Activated CD8-positive, alpha-beta memory T cell treated with anti-CD3 and anti-CD28 coated beads, Interleukin-2, amount 50 U/mL, for 48 hours (primary cell): ENCODE data around the gene LRRFIP1.
A peak's percentile ranks its signal among the peaks of the same experiment; 100 is the strongest.

Experiments
- DNase-seq: peaks from one replicate; pipeline ENCODE4 v3.0.0-alpha.2; 2020

LRRFIP1 gene

DNA sequence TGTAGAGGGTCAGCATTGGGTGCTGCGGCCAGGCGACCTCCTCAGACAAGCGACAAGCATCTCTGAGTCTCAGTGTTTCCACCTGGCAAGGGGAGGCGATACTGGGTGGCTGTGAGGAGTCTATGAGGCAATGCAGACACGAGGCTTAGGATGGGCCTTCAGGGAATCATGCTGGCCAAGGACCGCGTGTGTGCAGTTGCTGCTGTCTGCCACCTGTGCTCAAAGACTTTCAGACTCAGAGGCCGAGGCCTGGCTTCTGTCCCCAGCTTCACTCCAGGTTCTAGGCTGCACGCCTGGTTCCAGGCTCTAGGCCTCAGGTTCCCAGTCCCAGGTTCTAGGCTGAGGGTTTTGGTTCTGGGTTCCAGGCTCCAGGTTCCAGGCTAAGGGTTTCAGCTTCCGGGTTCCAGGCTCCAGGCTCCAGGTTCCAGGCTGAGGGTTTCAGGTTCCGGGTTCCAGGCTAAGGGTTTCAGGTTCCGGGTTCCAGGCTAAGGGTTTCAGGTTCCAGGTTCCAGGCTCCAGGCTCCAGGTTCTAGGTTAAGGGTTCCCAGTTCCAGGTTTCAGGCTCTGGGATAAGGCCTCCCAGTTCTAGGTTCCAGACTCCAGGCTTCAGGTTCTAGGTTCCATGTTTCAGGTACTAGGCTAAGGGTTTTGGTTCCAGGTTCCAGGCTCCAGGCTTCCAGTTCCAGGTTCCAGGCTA is 14.8 kb downstream of the LRRFIP1 start:
- no peak for DNase-seq

DNA sequence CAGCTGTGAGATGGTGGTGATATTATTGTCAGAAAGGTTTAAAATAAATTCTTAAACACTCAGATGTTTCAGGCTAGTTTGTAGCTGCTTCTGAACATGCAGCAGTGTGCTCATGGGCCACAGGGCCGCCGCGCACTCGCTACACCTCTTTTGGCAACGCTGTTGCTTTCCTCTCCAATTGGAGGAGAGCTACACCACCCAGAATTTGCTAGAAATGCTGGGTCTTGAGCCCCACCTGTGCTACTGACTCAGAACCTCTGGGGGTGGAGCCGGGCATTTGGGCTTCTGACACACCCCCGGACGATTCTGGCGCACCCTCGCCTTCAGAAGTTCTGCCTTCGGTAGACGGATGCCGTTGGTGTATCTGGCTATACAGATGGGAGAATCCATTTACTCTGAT is 15.7 kb downstream of the LRRFIP1 start:
- DNase-seq = no peak

DNA sequence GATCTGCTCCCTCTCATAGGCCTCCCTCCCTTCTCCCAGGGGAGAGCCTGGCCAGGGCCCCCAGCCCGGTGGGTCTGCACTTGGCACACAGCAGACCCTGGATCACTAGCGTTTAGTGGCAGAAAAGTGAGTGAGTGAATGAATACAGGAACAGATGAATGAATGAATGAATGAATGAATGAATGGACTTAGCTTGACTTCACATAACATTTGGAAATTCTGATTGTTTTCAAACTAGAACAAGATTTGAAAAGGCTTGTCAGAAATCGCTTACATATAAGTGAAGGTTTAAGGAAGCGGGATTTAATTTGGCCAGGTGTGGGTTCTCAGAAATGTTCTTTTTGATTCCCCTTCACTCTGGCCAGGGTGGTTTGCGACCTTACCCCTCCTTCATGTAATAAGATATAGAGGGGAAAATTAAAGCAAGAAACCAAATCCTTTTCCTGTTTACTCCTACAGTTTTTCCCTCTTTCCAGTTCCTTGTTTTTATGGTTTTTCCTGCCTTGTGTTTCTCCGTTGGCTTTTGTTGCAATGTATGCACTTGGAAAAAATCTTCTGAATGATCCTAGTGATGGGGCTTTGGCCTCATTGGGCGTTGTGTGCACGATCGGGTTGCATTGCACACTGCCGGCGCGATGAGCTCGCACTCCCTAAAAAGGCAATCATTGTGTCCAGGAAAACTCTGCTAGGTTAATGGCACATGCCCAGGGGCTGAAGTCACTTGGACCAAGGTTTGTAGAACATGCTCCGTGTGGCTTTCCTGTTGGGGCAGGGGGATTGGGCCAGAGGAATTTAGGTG is 16.4 kb downstream of the LRRFIP1 start:
- DNase-seq = no peak

DNA sequence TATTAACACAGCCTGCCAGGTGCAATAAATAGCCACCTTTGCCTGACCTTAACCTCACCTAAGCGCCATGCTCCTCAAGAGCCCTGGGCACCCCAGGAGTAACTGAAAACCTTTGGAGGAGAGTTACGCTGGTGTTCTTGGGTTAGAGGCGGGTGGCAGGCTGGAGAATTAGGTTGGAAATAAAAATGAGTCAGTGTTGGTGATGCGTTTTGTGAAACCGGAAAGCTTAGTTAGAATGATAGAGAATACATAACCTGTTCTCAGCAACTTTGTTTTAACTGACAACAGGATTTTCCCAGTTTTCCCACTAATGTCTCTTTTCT is 17.0 kb downstream of the LRRFIP1 start:
- no peak for DNase-seq

DNA sequence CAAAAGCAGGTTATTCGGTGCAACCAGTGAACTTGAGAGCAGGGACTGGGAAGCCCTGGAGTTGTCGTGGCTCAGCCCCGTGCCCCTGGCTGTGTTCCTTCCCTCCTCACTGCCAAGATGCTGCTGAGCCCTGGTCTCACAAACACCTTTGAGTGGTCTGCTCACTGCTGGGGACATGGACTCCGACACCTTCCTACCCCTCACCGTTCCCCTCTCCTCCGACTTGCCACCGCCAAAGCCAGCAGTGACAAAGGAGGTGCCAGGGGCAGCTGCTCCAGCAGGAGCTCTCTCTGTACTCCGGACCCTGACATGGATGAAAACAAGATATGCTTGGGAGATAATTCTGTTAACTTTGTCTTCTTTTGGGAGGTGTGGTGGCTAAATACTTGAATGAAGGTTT is 17.9 kb downstream of the LRRFIP1 start:
- DNase-seq = no peak

DNA sequence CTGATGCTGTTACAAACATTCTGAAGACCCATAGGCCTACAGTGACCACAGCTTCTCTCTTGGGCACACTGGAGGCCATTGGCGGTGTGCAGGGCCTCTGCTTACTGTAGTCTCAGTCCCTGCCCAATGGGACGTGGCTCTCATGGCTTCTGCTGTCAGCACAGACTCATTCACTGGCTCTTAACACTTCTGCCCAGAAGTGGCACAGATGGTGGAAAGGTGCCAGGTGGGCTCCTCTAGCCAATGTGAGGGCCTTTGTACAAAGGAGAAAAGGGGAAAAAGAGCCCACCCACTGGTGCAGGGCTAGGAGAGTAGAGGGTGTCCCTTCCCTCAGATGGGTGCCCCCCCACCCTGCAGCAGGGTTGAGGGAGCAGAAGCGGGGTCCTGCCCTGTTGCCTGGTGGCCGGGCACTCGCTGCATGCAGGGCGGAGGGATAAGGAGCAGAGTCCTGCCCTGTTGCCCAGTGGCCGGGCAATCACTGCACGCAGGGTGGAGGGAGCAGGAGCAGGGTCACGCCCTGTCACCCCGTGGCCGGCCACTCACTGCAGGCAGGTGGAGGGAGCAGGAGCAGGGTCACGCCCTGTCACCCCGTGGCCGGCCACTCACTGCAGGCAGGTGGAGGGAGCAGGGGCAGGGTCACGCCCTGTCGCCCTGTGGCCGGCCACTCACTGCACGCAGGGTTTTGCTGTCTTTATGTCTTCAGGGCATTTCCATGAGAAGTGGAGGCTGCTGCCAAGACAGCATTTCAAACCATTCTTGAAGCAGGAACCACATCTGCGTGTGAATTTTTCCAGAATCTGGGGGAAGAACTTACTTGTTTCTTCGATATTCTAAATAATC is 20.0 kb downstream of the LRRFIP1 start:
- DNase-seq = no peak

DNA sequence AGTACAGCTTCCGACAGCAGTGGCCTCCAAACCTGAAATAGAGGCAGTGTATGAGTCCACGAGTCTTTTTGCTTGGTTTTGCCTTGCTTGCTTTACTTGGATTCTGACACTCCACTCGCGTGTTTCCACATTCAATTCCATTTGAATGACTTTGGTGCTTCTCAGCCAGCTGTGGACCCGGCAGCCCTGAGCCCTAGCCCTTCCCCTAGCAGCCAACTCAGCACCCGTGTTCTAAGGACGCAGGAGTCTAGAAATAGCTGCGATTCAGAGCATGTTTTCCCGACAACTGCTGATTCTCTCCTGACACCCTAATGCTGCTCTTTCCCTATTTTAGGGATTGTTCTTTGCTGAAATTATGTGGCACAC is 20.6 kb downstream of the LRRFIP1 start:
- no peak for DNase-seq

DNA sequence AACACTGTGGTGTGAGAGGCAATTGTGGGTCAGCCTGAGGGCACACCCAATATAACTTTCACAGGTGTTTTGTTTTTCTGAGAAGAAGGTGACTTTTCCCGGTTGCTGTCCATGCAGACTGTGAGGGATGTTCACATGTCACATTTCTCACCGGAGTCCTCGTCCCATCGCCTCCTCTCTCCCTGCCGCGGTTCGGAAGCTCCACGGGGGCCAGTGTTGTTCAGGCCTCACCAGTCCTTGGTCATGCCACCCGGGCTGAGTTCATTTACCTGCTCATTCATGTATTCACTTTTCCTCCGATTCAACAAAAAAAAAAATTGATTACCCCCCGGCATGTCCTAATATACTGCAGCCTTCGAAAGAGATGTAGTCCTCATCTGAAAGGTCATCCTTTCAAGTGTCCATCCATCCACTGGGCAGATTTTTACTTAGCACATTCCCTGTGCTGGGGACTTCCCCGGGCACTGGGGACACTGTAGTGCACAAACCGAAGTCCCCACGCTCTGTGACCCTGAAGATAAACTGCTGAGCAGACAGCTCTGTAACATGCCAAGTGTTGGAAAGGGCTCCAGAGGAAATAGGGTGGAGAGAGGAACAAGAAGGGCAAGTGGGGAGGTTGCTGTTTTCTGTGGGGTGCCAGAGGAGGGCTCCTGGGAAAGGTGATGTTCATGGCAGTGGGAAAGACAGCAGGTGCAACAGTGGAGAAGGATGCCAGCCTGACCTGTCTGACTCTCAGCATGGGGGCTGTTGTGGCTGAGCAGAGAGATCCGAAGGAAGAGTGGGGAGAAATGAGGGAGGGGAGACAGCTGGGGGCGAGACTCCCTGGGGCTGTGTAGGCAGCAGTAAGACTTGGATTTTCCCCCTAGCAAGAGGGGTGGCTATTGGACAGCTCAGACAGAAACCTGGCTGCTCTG is 22.4 kb downstream of the LRRFIP1 start:
- DNase-seq = no peak

DNA sequence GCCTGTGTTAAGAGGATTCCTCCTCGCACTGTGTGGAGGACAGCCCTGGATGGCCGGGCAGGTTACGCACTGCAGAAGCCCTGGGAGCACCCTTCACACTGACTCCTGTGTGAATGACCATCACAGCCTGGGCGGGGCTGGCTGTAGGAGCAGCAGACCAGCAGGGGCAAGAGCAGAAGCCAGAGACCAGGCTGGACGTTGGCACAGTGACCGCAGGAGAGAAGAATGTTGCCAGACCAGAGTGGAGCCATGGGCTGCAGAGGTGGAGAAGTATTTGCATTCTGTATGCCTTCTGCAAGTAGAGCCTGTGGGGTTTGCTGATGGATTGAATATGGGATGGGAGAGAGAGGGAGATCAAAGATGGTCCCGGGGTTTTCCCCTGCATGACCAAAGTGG is 23.1 kb downstream of the LRRFIP1 start:
- no peak for DNase-seq

DNA sequence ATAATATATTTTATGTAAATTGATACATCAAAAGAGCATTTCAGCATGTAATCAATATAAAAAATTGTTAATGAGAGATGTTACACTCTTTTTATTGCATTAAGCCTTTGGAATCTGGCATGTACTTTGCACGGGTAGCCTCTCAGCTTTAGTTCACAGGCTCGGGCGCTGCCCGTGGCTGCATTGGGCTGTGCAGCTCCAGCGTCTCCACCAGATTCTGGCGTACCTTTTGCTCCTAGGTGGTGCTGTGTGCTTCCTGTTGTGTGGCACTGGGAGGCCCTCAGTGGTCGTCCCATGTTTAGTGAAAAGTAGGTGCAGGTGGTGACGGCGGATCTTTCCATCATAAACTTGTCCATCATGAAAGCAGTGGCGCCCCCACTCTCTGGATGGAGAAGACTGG is 24.4 kb downstream of the LRRFIP1 start:
- DNase-seq = no peak

DNA sequence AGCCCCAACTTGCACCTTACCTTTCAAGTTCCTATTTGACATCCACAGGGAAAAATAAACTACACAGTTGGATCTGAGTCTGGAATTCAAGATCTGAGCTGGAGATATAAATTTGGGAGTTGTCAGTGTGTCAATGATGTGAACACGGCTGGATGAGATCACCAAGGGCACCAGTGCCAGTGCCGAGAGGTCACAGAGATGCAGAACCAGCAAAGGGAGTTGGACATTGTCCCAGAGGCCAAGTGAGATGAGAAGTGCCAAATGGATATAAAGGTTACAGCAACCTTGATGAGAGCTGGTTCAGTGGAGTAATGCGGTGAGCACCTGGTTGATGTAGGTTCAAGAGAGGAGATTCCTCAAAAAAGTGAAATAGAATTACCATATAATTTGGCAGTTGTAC is 24.8 kb downstream of the LRRFIP1 start:
- no peak for DNase-seq

DNA sequence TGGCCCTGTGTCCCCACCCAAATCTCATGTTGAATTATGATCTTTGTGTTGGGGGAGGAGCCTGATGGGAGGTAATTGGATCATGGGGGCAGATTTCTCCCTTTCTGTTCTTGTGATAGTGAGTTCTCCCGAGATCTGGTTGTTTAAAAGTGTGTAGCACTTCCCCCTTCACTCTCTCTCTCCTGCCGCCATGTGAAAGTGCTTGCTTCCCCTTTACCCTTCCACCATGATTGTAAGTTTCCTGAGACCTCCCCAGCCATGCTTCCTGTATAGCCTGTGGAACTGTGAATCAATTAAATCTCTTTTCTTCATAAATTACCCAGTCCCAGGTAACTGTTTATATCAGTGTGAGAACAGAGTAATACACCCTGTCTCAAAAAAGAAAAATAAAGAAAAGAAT is 25.5 kb downstream of the LRRFIP1 start:
- DNase-seq = no peak

DNA sequence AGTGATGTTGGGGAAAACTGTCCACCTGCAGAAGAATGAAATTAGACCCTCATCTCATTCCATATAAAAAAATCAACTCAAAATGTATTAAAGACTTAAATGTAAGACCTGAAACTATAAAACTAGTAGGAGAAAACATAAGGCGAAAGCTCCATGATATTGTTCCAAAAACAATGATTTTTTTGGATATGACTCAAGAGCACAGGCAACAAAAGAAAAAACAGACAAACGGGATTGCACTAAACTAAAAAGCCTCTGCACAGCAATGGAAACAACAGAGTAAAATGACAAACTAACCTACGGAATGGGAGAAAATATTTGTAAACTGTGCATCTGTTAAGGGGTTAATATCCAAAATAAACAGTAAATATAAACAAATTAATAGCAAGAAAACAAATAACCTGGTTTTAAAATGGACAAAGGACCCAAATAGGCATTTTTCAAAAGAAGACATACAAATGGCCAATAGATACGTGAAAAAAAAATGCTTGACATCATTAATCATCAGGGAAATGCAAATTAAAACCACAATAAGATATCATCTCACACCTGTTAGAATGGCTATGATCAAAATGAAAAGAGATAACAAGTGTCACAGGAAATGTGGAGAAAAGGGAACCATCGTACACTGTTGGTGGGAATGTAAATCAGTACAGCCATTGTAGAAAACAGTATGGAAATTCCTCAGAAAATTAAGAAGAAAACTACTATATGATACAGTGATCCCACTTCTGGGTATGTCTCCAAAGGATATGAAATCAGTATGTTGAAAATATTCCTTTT is 26.6 kb downstream of the LRRFIP1 start:
- DNase-seq = no peak

DNA sequence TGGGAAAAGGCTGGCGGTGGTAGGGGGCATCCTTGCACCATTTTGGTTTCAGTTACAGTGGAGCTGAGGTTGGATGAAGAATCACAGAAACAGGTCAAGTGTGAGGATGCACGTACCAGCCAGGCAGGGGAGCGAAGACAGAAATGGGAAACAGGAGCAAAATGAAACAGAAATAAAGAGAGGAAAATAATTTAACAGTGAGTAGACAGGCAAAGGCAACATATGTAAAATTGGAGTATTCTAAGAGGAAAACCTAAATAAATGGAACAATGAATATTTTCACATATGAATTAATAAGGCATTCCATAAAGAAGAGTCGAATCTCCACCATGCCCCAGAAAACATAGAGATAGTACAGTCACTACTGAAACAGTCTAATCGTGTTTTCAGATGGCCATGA is 29.7 kb downstream of the LRRFIP1 start:
- DNase-seq = no peak

DNA sequence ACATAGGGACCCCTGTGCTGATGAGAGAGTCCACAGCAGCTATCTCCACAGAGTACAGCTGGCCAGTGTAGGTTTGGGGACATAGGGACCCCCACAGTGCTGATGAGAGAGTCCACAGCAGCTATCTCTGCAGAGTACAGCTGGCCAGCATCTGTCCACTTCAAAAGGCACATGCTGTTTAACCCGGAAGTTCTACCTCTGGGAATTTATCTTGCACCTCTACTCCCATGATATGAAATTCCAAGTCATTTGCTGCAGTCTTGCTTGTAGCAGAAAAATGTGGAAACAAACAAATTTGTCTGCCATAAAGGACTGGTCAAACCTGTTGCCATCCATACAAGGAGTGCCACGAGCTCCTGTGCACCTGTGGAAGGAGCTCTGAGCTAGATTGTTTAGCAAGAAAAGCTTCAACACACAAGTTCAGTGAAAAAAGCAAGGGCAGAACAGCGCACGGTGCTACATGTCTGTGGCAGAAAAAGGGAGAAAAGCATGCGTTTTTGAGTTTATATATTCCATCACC is 33.1 kb downstream of the LRRFIP1 start:
- DNase-seq = no peak

DNA sequence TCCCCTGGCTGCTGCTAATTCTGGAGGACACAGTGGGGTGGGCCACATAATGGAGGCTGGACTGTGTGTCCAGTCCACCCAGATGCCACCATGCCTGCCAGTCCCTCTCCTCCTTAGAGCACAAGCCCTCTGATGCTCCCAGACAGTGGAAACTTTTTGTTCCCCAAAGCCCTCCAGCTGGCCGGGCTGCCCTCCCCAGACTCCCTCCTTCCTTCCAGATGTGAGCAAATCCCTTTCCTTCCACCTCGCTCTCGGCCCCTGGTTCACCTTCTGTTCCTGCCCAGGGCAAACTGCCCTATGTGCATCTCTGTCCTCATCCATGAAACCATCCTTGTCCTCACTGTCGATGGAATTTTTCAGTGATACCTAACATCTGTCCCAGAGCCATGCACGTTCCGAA is 33.9 kb downstream of the LRRFIP1 start:
- DNase-seq = no peak

DNA sequence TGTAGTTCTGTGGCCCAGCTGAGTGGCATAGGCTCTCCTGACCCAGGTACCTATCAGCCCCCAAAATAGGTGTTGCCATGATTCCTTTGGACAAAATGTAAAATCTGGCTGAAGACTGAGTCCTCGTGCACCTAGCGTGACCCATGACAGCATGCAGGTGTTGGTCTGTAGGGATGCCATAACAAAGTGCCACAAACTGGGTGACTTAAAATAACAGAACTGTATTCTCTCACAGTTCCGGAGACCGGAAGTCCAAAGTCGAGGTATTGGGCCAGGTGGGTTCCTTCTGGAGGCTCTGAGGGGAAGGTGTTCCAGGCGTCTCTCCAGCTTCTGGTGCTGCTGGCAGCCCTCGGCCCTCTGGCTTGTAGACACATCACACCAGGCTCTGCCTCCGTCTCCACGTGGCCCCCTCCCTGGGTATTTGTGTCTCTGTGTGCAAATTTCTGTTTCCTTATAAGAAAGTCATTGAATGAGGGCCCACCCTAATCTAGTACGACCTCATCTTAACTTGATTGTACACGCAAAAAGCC is 34.5 kb downstream of the LRRFIP1 start:
- DNase-seq = no peak

DNA sequence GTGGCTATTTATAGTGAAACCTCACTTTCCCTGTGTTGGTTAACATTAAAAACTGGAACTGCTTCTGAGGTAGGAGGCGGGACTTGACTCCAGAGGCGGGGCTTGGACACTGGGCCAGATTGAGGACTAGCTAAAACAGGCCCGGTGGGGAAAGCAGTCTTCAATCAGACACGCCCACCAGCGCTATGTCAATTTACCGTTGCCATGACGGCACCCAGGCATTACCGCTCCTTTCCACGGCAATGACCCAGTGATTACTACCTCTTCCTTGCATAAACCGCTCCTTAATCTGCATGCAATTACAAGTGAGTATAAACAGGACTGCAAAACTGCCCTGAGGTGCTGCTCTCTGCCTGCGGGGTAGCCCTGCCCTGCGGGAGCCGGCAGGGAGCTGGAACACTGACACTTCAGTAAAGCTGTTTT is 35.3 kb downstream of the LRRFIP1 start:
- DNase-seq = peak; percentile 62

DNA sequence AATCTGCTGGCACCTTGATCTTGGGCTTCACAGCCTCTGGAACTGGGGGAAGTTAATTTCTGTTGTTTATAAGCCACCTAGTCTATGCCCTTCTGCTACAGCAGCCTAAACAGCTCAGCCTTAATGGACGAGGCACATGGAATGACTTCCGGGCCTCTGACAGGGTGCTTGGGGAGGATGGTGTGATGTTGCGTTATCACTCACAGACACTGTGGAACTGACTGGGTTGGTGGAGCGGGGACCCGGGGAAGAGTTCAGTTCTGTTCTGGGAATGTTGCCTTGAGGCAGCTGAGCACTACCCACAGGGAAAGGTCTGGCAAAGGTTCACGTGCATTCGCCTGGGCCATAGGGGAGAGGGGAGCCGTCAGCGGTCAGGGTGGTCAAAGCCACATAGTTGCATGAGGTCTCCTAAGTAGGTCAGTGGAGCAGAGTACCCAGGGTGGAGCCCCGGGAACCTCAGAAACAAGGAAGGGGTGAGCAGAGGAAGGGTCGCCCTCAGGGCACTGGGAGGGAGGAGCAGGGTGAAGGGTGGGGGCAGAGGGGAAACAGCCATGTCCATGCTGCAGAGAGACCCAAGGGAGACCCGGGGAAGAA is 36.2 kb downstream of the LRRFIP1 start:
- no peak for DNase-seq

DNA sequence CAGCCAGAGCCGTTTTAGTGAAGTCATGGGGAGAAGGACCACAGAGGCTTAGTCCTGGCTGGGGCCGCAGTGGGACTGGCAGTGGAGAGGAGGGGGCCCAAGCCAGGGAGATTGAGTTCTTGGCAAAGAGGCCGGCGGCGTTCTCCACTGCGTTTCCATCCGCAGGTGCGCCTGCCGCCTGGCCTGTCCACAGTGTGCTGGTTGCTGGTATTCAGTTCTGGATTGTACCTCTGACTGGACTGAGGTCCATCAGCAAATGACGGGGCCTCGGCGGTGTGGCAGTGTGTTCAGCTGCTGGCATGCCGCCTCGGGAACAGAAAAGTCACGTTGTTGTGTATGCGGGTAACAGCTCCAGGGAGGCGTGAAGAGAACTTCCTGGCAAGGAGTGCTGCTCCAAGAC is 36.8 kb downstream of the LRRFIP1 start:
- no peak for DNase-seq

DNA sequence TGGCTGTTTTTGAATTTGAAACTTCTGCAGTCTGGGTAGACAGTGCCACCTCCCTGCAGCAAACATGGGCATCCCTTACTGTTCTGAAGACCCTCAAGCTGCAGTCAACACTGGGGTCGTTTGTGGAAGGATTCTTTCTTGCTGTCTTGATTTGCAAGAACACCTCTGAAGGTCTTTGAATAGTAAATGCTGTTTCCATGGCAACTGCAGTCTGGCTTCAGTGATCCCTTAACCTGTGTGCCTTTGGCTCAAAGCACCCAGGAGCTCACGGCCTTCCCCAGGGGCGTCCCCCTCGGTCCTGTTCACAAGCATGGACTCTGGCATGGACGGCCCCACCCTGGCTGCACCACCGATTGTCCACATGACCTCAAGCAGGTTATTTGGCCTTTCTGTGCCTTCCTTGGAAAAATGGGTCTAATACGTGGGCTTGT is 38.3 kb downstream of the LRRFIP1 start:
- DNase-seq = no peak
